Activated naive CD4-positive, alpha-beta T cell (primary cell): Measurements from ENCODE around the gene COX7A2.

Experiments used
- DNase-seq, 4 experiments: peaks; one replicate each; lab custom pipeline; 2025; lab: John Stamatoyannopoulos, UW

COX7A2 gene

DNA sequence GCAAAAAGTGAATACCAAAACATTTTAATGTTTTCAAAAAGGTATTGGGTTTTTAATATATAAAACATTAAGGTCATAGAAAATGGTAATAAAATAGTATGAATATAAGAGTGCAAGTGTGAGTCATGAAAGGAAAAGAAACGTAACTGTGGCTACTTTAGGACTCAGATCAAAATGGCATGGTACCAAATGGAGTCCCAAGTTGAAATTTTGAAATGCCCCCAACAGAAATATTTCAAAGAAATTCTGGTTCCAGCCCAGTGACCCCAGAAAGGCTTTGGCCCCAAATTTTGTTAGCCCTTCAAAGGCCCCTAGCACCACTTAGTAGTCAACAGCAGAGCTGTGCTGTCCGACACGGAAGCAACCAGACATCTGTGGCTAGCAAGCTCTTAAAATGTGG is 43.7 kb downstream of the COX7A2 start:
- no peak for DNase-seq

DNA sequence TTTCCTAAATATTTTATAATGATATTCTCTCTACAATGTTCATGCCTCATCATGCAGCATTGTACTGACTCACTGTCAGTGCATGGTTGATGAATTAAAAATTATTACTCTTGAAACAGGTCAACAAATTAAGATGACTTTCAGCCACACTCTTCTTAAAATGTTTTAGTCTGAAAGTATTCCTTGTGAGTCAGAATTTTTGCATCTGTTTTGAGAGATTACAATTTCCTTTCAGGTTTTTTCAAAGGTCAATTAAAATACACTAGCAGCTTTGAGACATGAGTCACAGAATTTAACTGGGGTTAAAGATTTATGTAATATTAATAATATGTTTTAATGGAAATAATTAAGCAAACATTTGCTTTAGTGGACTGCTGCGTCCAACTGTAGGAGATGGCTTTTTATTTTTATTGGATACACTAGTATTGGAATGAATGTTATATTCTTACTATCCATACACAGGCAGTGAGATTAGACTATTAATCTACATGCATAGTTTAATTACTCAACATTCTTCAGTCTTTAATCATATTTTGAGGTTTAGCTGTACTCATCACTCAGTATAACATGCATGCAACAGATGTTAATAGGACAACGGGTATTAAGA is 47.4 kb downstream of the COX7A2 start:
- DNase-seq = no peak

DNA sequence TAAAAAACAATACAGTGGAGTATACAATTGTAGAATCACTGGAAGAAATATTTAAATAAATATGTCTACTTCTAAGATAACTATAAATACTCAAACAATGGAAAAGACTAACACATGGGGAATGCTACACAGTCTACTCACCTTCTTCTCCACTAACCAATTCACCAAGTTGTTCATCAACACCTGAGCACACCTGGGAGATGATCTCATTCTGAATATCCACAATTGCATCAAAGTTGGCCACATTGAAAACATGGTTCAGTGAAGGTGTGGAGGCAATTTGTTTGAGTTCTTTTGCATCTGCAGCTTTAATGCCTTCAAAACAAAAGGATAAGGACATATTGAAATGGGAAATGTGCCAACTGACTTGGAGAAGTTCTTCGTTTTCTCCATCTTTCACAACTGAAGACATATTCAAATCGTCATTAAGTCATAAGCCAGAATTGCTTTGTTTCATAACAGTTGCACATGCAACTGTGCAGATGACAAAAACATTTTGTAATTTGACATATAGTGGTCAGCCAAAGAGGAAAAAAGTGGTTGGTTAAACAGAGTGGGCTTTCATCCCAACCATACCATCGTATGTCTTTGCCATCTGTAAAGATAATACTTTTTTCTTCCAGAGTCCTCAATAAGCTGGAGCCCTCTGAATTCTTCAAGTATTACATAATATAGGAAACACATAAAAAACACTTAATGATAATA is 55.2 kb downstream of the COX7A2 start:
- DNase-seq = no peak
